Measurements from ENCODE around the gene LMTK2.

DNA sequence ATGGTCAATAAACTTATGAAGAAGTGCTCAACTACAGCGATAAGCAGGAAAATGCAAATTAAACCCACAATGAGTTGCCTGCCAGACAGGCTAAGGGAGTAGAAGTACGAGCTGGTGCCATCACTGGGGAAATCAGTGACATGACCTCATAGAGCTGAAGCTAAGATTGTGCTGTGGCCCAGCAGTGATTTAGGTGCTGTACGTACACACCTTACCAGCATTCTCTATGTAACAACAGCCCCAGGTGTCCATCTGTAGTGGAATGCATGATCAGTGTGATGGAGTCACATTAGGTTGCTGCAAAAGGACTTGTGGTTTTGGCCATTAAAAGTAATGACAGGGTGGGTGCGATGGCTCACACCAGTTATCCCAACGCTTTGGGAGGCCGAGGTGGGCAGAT is 151.0 kb downstream of the LMTK2 start:
- TF ChIP-seq ZNF274 (IDR thresholded peaks at IDR 0.05; ENCODE audit: low read depth, low read length): no peak
- TF ChIP-seq, protein P1, sequence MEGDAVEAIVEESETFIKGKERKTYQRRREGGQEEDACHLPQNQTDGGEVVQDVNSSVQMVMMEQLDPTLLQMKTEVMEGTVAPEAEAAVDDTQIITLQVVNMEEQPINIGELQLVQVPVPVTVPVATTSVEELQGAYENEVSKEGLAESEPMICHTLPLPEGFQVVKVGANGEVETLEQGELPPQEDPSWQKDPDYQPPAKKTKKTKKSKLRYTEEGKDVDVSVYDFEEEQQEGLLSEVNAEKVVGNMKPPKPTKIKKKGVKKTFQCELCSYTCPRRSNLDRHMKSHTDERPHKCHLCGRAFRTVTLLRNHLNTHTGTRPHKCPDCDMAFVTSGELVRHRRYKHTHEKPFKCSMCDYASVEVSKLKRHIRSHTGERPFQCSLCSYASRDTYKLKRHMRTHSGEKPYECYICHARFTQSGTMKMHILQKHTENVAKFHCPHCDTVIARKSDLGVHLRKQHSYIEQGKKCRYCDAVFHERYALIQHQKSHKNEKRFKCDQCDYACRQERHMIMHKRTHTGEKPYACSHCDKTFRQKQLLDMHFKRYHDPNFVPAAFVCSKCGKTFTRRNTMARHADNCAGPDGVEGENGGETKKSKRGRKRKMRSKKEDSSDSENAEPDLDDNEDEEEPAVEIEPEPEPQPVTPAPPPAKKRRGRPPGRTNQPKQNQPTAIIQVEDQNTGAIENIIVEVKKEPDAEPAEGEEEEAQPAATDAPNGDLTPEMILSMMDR (IDR thresholded peaks at IDR 0.05 in 2 of 3, conservative IDR thresholded peaks at IDR 0.05 in 1 of 3; ENCODE audit: borderline replicate concordance in 1 of 3, insufficient read depth in 1 of 3, low read depth in 2 of 3, low read length in 2 of 3): no peak

Measured in HCT116 (cell line).